Naive thymus-derived CD8-positive, alpha-beta T cell (primary cell): ENCODE results near the gene TMEM200B. TPM values are rescaled to one million over a fixed set of nuclear protein-coding genes. Genes with fewer than 3 reads are reported as not detected.

Experiments used
- ATAC-seq, 2 donors: fragments of 150-1000 bp; cut with Tn5 transposase in 1 of 2; sonication (Bioruptor Pico), chemical (Tn5 transposase) in 1 of 2; 1 replicate in 1 of 2; 2 replicates in 1 of 2; pipeline ENCODE4 v1.10.0; 2021; ENCODE audit warnings: mild to moderate bottlenecking in 2 of 2, moderate library complexity in 2 of 2
- POLR2A ChIA-PET: fragments of 350-600 bp; sonication (Branson Sonifier 250); formaldehyde crosslinking; loops from one replicate; lab custom pipeline; 2021; ENCODE audit warnings: antibody characterized with exemption; lab: Charles Lee
- DNase-seq, 10 donors: peaks; one replicate each; pipeline versions ENCODE4 v3.0.0 to v3.0.0-alpha.2; 2020 to 2022
- H3K27ac Mint-ChIP-seq, 10 donors: one replicate each; pipeline ENCODE4 v1.8.0; 2020 to 2022; ENCODE audit warnings: mild to moderate bottlenecking in 10 of 10, mixed read lengths in 10 of 10, moderate library complexity in 4 of 10, inconsistent platforms in 1 of 10
- H3K27me3 Mint-ChIP-seq, 5 donors: one replicate each; pipeline ENCODE4 v1.8.0; 2021 to 2022; ENCODE audit warnings: mixed read lengths in 5 of 5
- H3K36me3 Mint-ChIP-seq, 3 donors: one replicate each; pipeline ENCODE4 v1.8.0; 2020 to 2022; ENCODE audit warnings: mixed read lengths in 3 of 3, mild to moderate bottlenecking in 2 of 3, inconsistent platforms in 1 of 3
- H3K4me1 Mint-ChIP-seq, 4 donors: one replicate each; pipeline ENCODE4 v1.8.0; 2021 to 2022; ENCODE audit warnings: mixed read lengths in 4 of 4
- H3K4me3 Mint-ChIP-seq, 10 donors: one replicate each; pipeline ENCODE4 v1.8.0; 2020 to 2022; ENCODE audit warnings: mild to moderate bottlenecking in 10 of 10, mixed read lengths in 10 of 10, moderate library complexity in 6 of 10, inconsistent platforms in 1 of 10
- H3K9me3 Mint-ChIP-seq, 9 donors: one replicate each; pipeline ENCODE4 v1.8.0; 2020 to 2022; ENCODE audit warnings: mixed read lengths in 9 of 9, mild to moderate bottlenecking in 3 of 9, inconsistent platforms in 1 of 9, moderate library complexity in 1 of 9
- polyA plus RNA-seq, 3 donors: library from polyadenylated mRNA; unstranded; fragments of 300-500 nt; fragmentation: Illumina TruSeq; gene quantifications; one replicate each; pipeline ENCODE4 v1.2.3, GENCODE V29; 2021
- total RNA-seq, 8 experiments: library from RNA in 2 of 8; stranded (reverse) in 2 of 8; gene quantifications; one replicate each; pipeline ENCODE4 v1.2.3 and lab custom pipeline; 2021 to 2026

TMEM200B gene
- total and polyA plus RNA-seq, 5 experiments from 2014 or later: 0.08 TPM; not detected in 4

DNA sequence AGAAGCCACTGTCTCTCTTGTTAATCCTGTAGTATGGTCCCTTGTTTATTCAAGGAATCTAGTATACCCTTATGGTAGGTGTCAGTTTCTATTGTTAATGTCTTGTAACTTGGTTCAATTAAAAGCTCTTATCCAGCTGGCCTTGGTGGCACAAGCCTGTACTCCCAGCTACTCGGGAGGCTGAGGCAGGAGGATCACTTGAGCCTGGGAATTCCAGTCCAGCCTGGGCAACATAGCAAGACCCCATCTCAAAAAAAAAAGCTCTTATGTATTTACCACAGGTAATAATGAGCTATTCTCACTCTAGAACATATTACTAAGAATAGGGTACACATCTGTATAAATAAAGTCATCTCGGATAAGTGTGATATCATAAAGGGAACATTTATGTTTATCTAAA is 46.5 kb downstream of the TMEM200B start:
- no peaks in the 10 kb centered on the region for H3K9me3 Mint-ChIP-seq
- no peaks in the 10 kb centered on the region for H3K27me3 Mint-ChIP-seq
- POLR2A ChIA-PET: no interaction called here
- H3K36me3 Mint-ChIP-seq: peaks cover 0 to 79% (median 11%) of the 10 kb centered on the region in 3 donors
- DNase-seq: no peak
- ATAC-seq: no peak
- no peak overlapping the region for H3K4me3 Mint-ChIP-seq
- no peaks in the 10 kb centered on the region for H3K4me1 Mint-ChIP-seq
- H3K27ac Mint-ChIP-seq: no peak overlapping the region

Other genes starting within 250 kb of the TMEM200B start
- gene EPB41, start 209.3 kb downstream of the TMEM200B start, total RNA-seq: 100 to 1,000 TPM; 300 to 328 TPM
- gene EPB41, start 209.3 kb downstream of the TMEM200B start, polyA plus RNA-seq: 10 to 100 TPM; 84.1 to 99.9 (median 92.9) TPM
- 10 to 100 TPM; 83.3 to 85.8 TPM for gene SRSF4, start 58.0 kb upstream of the TMEM200B start, total RNA-seq
- gene SRSF4, start 58.0 kb upstream of the TMEM200B start, polyA plus RNA-seq: 100 to 1,000 TPM in 1 of 3 donors, 10 to 100 TPM in 2; 73.2 to 104 (median 81.5) TPM
- gene MECR, start 107.0 kb upstream of the TMEM200B start, total RNA-seq: 10 to 100 TPM; 23.3 to 25.8 TPM
- 10 to 100 TPM; 17.9 to 24.1 (median 20.4) TPM for gene MECR, start 107.0 kb upstream of the TMEM200B start, polyA plus RNA-seq
- not detected for gene PTPRU, start 112.6 kb upstream of the TMEM200B start, total RNA-seq
- gene PTPRU, start 112.6 kb upstream of the TMEM200B start, polyA plus RNA-seq: under 1 TPM in 1 of 3 donors, not detected in 2; 0.54 TPM